SKM-1 (cell line): ENCODE data around the gene NTRK3.
"Not testable (repeated sequence)": the region's sequence is repeated elsewhere in the genome, so short reads cannot be mapped to it uniquely, and the experiment has no call there.

Source experiments
- DNase-seq: peaks from one replicate; lab custom pipeline; 2025; ENCODE audit not compliant: unreplicated experiment; lab: John Stamatoyannopoulos, UW

The NTRK3 gene

GRCh38 chr15:88080616-88081015 lies 175.9 kb downstream of the NTRK3 start:
- DNase-seq = no peak

GRCh38 chr15:88077296-88078020 lies 179.1 kb downstream of the NTRK3 start:
- no peak for DNase-seq

- DNase-seq = no peak
Observed at GRCh38 chr15:88076328-88076727, 180.2 kb downstream of the NTRK3 start.

- DNase-seq = no peak
Observed at GRCh38 chr15:88075102-88075501, 181.4 kb downstream of the NTRK3 start.

GRCh38 chr15:88074386-88074785 lies 182.2 kb downstream of the NTRK3 start:
- no peak for DNase-seq

- DNase-seq = no peak
Observed at GRCh38 chr15:88073391-88073691, 183.2 kb downstream of the NTRK3 start.

GRCh38 chr15:88072598-88073390 lies 183.7 kb downstream of the NTRK3 start:
- DNase-seq = no peak

- DNase-seq = not testable (repeated sequence)
Observed at GRCh38 chr15:88072133-88072532, 184.4 kb downstream of the NTRK3 start.

- no peak for DNase-seq
Observed at GRCh38 chr15:88071141-88071540, 185.4 kb downstream of the NTRK3 start.

- DNase-seq = no peak
Observed at GRCh38 chr15:88069561-88069960, 187.0 kb downstream of the NTRK3 start.

GRCh38 chr15:88067331-88067685 lies 189.2 kb downstream of the NTRK3 start:
- no peak for DNase-seq

GRCh38 chr15:88066636-88067330 lies 189.8 kb downstream of the NTRK3 start:
- DNase-seq = no peak

GRCh38 chr15:88061452-88061851 lies 195.1 kb downstream of the NTRK3 start:
- no peak for DNase-seq

- no peak for DNase-seq
Observed at GRCh38 chr15:88060383-88060782, 196.2 kb downstream of the NTRK3 start.

- DNase-seq = no peak
Observed at GRCh38 chr15:88057836-88058235, 198.7 kb downstream of the NTRK3 start.

GRCh38 chr15:88049506-88049905 lies 207.0 kb downstream of the NTRK3 start:
- no peak for DNase-seq

- DNase-seq = no peak
Observed at GRCh38 chr15:88048755-88049154, 207.8 kb downstream of the NTRK3 start.

- no peak for DNase-seq
Observed at GRCh38 chr15:88048237-88048636, 208.3 kb downstream of the NTRK3 start.

- DNase-seq = no peak
Observed at GRCh38 chr15:88046576-88047129, 209.9 kb downstream of the NTRK3 start.

GRCh38 chr15:88043396-88043795 lies 213.1 kb downstream of the NTRK3 start:
- no peak for DNase-seq

GRCh38 chr15:88042047-88042446 lies 214.5 kb downstream of the NTRK3 start:
- DNase-seq = no peak

- no peak for DNase-seq
Observed at GRCh38 chr15:88040516-88040915, 216.0 kb downstream of the NTRK3 start.
